ENCODE measurements around the gene IBA57. TPM values are rescaled to one million over a fixed set of nuclear protein-coding genes. Genes with fewer than 3 reads are reported as not detected.

The IBA57 gene
- polyA plus RNA-seq, 1 donor (not counting 4 experiments of a cell fraction or from before 2014, with no cell fraction given): 1.5 TPM

- Histone ChIP-seq H3K4me2 (ENCODE audit: control insufficient read depth, extremely low read depth, insufficient read depth, low read depth, low read length) (no peak overlapping the region), H3K9me3 (ENCODE audit: control insufficient read depth, low read depth, low read length) (no peaks in the 10 kb centered on the region), H3K79me2 (ENCODE audit: control insufficient read depth, insufficient read depth, low read length) (no peaks in the 10 kb centered on the region), H3K9me1 (ENCODE audit: control insufficient read depth, extremely low read depth, insufficient read depth, low read length) (no peaks in the 10 kb centered on the region), H3K4me3 (ENCODE audit: control insufficient read depth in 2 of 3, extremely low read depth in 1 of 3, insufficient read depth in 2 of 3, low read depth in 1 of 3, low read length in 3 of 3) (no peak overlapping the region), H3K9ac (ENCODE audit: control insufficient read depth, extremely low read depth, insufficient read depth, low read length) (no peak overlapping the region), H3K27ac (ENCODE audit: control insufficient read depth, insufficient read depth, low read length) (no peak overlapping the region), H2AFZ (ENCODE audit: control insufficient read depth, low read length) (no peak overlapping the region), H4K20me1 (ENCODE audit: control insufficient read depth, extremely low read depth, insufficient read depth, low read length) (no peaks in the 10 kb centered on the region), H3K4me1 (ENCODE audit: control insufficient read depth, extremely low read depth, insufficient read depth, low read length) (peaks cover 24% of the 10 kb centered on the region), H3K36me3 (ENCODE audit: control insufficient read depth in 2 of 2, extremely low read depth in 1 of 2, insufficient read depth in 2 of 2, low read length in 2 of 2) (no peaks in the 10 kb centered on the region), H3K27me3 (ENCODE audit: control insufficient read depth, extremely low read depth, insufficient read depth, low read length) (no peaks in the 10 kb centered on the region)
- TF ChIP-seq EZH2 (IDR thresholded peaks at IDR 0.05; ENCODE audit: low read length): no peak
- no peak for TF ChIP-seq CTCF (optimal IDR thresholded peaks at IDR 0.05 in 1 of 3, IDR thresholded peaks at IDR 0.05 in 1 of 3, conservative IDR thresholded peaks at IDR 0.05 in 1 of 3; ENCODE audit: extremely low read depth in 1 of 3, insufficient read depth in 2 of 3, low read length in 3 of 3)
- dilution Hi-C loops (cut with MboI; ENCODE audit: extremely low pct_ligation_motif_present, low sequenced_read_pairs): no loop called here
- DNase-seq (ENCODE audit: low read depth, low spot score) (no peak), FAIRE-seq (no peak)
Observed at GRCh38 chr1:228155596-228156514, 9.7 kb upstream of the IBA57 start.

- Histone ChIP-seq H3K9me1 (ENCODE audit: control insufficient read depth, extremely low read depth, insufficient read depth, low read length) (no peaks in the 10 kb centered on the region), H4K20me1 (ENCODE audit: control insufficient read depth, extremely low read depth, insufficient read depth, low read length) (no peaks in the 10 kb centered on the region), H3K27ac (ENCODE audit: control insufficient read depth, insufficient read depth, low read length) (no peak overlapping the region), H3K27me3 (ENCODE audit: control insufficient read depth, extremely low read depth, insufficient read depth, low read length) (no peaks in the 10 kb centered on the region), H3K4me3 (ENCODE audit: control insufficient read depth in 2 of 3, extremely low read depth in 1 of 3, insufficient read depth in 2 of 3, low read depth in 1 of 3, low read length in 3 of 3) (no peak overlapping the region), H3K36me3 (ENCODE audit: control insufficient read depth in 2 of 2, extremely low read depth in 1 of 2, insufficient read depth in 2 of 2, low read length in 2 of 2) (no peaks in the 10 kb centered on the region), H3K9me3 (ENCODE audit: control insufficient read depth, low read depth, low read length) (no peaks in the 10 kb centered on the region), H3K9ac (ENCODE audit: control insufficient read depth, extremely low read depth, insufficient read depth, low read length) (no peak overlapping the region), H3K4me1 (ENCODE audit: control insufficient read depth, extremely low read depth, insufficient read depth, low read length) (peaks cover 23% of the 10 kb centered on the region), H2AFZ (ENCODE audit: control insufficient read depth, low read length) (no peak overlapping the region), H3K79me2 (ENCODE audit: control insufficient read depth, insufficient read depth, low read length) (no peaks in the 10 kb centered on the region), H3K4me2 (ENCODE audit: control insufficient read depth, extremely low read depth, insufficient read depth, low read depth, low read length) (no peak overlapping the region)
- DNase-seq (ENCODE audit: low read depth, low spot score) (no peak), FAIRE-seq (no peak)
- dilution Hi-C loops (cut with MboI; ENCODE audit: extremely low pct_ligation_motif_present, low sequenced_read_pairs): no loop called here
- TF ChIP-seq CTCF (optimal IDR thresholded peaks at IDR 0.05 in 1 of 3, IDR thresholded peaks at IDR 0.05 in 1 of 3, conservative IDR thresholded peaks at IDR 0.05 in 1 of 3; ENCODE audit: extremely low read depth in 1 of 3, insufficient read depth in 2 of 3, low read length in 3 of 3) (no peak), EZH2 (IDR thresholded peaks at IDR 0.05; ENCODE audit: low read length) (no peak)
Observed at GRCh38 chr1:228156515-228156881, 9.1 kb upstream of the IBA57 start.

Data from keratinocyte (primary cell).